Naive thymus-derived CD4-positive, alpha-beta T cell (primary cell): ENCODE results near the gene CAV1. TPM values are rescaled to one million over a fixed set of nuclear protein-coding genes. Genes with fewer than 3 reads are reported as not detected.

Experiments
- ATAC-seq: fragments of 150-1000 bp; cut with Tn5 transposase; 2 replicates; pipeline ENCODE4 v1.10.0; 2021; ENCODE audit warnings: mild to moderate bottlenecking, moderate library complexity
- CTCF ChIA-PET: fragments of 350-600 bp; sonication (Branson Sonifier 250); formaldehyde crosslinking; loops from one replicate; lab custom pipeline; 2021; ENCODE audit warnings: antibody characterized with exemption; lab: Charles Lee
- POLR2A ChIA-PET: fragments of 350-600 bp; sonication (Branson Sonifier 250); formaldehyde crosslinking; loops from one replicate; lab custom pipeline; 2021; ENCODE audit warnings: antibody characterized with exemption, inconsistent platforms; lab: Charles Lee
- DNase-seq, 9 donors: peaks; one replicate each; pipeline versions ENCODE4 v3.0.0 to v3.0.0-alpha.2; 2020 to 2022; ENCODE audit warnings: mixed read lengths in 1 of 9
- H3K27ac ChIP-seq: one replicate; pipeline ENCODE4 v1.7.0; 2013; ENCODE audit warnings: mild to moderate bottlenecking, low read depth, low read length, moderate library complexity
- H3K27me3 ChIP-seq, 2 donors: one replicate each; pipeline ENCODE4 v1.7.0; 2013; ENCODE audit warnings: low read length in 2 of 2, mild to moderate bottlenecking in 2 of 2, moderate library complexity in 2 of 2; ENCODE audit not compliant: control insufficient read depth in 2 of 2, insufficient read depth in 2 of 2
- H3K36me3 ChIP-seq, 3 experiments: 1 replicate in 2 of 3; 2 replicates in 1 of 3; pipeline ENCODE4 v1.7.0; 2013; ENCODE audit warnings: low read length in 3 of 3, mild to moderate bottlenecking in 3 of 3, moderate library complexity in 1 of 3; ENCODE audit not compliant: insufficient read depth in 3 of 3, control insufficient read depth in 2 of 3
- H3K4me1 ChIP-seq, 2 donors: one replicate each; pipeline ENCODE4 v1.7.0; 2013; ENCODE audit warnings: low read length in 2 of 2, mild to moderate bottlenecking in 2 of 2, moderate library complexity in 1 of 2; ENCODE audit not compliant: control insufficient read depth in 2 of 2, insufficient read depth in 2 of 2
- H3K4me3 ChIP-seq: 2 replicates; pipeline ENCODE4 v1.7.0; 2013; ENCODE audit warnings: mild to moderate bottlenecking, low read length
- H3K9me3 ChIP-seq, 3 experiments: 1 replicate in 2 of 3; 2 replicates in 1 of 3; pipeline ENCODE4 v1.7.0; 2013; ENCODE audit warnings: low read length in 3 of 3; ENCODE audit not compliant: control insufficient read depth in 2 of 3
- H3K27ac Mint-ChIP-seq, 9 donors: one replicate each; pipeline ENCODE4 v1.8.0; 2020 to 2022; ENCODE audit warnings: mixed read lengths in 9 of 9, mild to moderate bottlenecking in 8 of 9, moderate library complexity in 5 of 9, inconsistent platforms in 2 of 9
- H3K27me3 Mint-ChIP-seq, 5 donors: one replicate each; pipeline ENCODE4 v1.8.0; 2021 to 2022; ENCODE audit warnings: mixed read lengths in 5 of 5, mild to moderate bottlenecking in 1 of 5
- H3K36me3 Mint-ChIP-seq, 5 donors: one replicate each; pipeline ENCODE4 v1.8.0; 2020 to 2022; ENCODE audit warnings: mixed read lengths in 5 of 5, mild to moderate bottlenecking in 3 of 5, inconsistent platforms in 1 of 5
- H3K4me1 Mint-ChIP-seq, 7 donors: one replicate each; pipeline ENCODE4 v1.8.0; 2020 to 2022; ENCODE audit warnings: mixed read lengths in 7 of 7, mild to moderate bottlenecking in 3 of 7, inconsistent platforms in 1 of 7
- H3K4me3 Mint-ChIP-seq, 10 donors: one replicate each; pipeline ENCODE4 v1.8.0; 2020 to 2022; ENCODE audit warnings: mild to moderate bottlenecking in 10 of 10, mixed read lengths in 10 of 10, moderate library complexity in 6 of 10, inconsistent platforms in 2 of 10
- H3K9me3 Mint-ChIP-seq, 11 donors: one replicate each; pipeline ENCODE4 v1.8.0; 2020 to 2022; ENCODE audit warnings: mixed read lengths in 11 of 11, mild to moderate bottlenecking in 4 of 11, inconsistent platforms in 1 of 11, moderate library complexity in 1 of 11
- intact Hi-C, 2 donors: fragments of 100-400 bp; cut with micrococcal nuclease; formaldehyde crosslinking; loops; one replicate each; pipeline ENCODE4 v1.15.1; 2023
- polyA plus RNA-seq, 2 donors: library from polyadenylated mRNA; unstranded; fragments of 300-500 nt; fragmentation: Illumina TruSeq; gene quantifications; one replicate each; pipeline ENCODE4 v1.2.3, GENCODE V29; 2021
- total RNA-seq, 6 experiments: library from RNA in 5 of 6; stranded (reverse) in 5 of 6; gene quantifications; 1 replicate in 5 of 6; 2 replicates in 1 of 6; pipeline ENCODE4 v1.2.3 and lab custom pipeline; 2021 to 2026

The CAV1 gene
- total and polyA plus RNA-seq, 7 experiments from 2014 or later: 0.19 to 0.39 TPM; not detected in 5

DNA sequence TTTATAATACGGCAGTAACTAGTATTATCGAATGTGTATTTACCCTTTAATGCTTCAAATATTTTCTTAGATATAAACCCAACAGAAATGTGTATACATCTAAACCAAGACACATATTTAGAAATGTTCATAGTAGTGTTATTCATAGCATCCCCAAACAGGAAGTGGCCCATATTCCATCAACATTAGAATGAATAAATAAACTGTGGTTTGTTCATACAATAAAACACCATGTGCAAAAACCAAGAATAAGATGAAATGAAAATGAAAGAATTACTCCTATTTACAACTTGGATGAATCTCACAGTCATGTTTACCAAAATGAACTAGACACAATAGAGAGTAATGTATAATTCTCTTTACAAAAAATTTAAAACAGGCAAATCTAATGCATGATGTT is 34.5 kb upstream of the CAV1 start:
- H3K4me3 Mint-ChIP-seq: no peak overlapping the region
- DNase-seq (no peak), ATAC-seq (no peak)
- peaks cover 23 to 47% (median 35%) of the 10 kb centered on the region in 5 donors for H3K27me3 Mint-ChIP-seq
- Histone ChIP-seq H3K36me3 (no peaks in the 10 kb centered on the region), H3K4me3 (no peak overlapping the region), H3K27ac (no peak overlapping the region), H3K27me3 (no peaks in the 10 kb centered on the region), H3K4me1 (no peaks in the 10 kb centered on the region), H3K9me3 (no peaks in the 10 kb centered on the region)
- peaks cover 0 to 2% (median 0%) of the 10 kb centered on the region in 11 donors for H3K9me3 Mint-ChIP-seq
- H3K27ac Mint-ChIP-seq: no peak overlapping the region
- no peaks in the 10 kb centered on the region for H3K36me3 Mint-ChIP-seq
- intact Hi-C loops: no loop called here
- ChIA-PET POLR2A (no interaction called here), CTCF (no interaction called here)
- no peaks in the 10 kb centered on the region for H3K4me1 Mint-ChIP-seq

DNA sequence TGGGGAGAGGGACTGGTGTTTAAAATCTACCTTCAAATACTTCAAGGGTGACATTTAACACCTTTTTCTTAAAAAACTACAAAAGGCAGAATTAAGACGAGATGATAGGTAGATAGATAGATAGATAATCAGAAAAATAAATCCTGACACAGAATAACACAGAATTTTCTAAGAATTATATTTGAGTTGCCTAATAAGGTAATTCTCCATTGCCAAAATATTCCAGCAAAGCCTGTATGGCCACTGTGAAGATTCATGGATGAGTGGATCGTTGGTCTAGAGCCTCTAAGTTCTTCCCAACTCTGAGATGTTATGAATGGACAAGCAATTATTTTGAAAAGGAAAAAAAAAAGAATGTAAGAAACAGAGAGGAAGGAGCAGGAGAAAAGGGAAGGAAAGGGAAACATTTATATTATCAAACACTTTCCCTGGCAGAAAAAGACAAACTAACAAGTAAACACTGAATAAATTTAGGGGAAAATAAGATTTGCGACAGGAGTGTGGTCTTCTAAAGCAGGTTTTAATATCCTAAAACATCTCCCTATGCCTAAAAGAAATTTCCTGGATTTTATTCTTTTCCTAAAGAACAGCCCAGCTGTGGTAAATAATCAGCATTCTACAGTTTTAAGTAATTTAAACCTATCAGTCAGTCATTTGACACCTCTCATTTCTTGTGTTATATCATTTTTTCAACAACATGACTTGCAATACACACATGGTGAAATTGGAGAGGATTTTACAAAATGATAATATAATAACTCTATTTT is 32.8 kb upstream of the CAV1 start:
- intact Hi-C loops: no loop called here
- Histone ChIP-seq H3K9me3 (no peaks in the 10 kb centered on the region), H3K36me3 (no peaks in the 10 kb centered on the region), H3K4me1 (no peaks in the 10 kb centered on the region), H3K27ac (no peak overlapping the region), H3K27me3 (no peaks in the 10 kb centered on the region), H3K4me3 (no peak overlapping the region)
- Mint-ChIP-seq H3K27me3 (peaks cover 33 to 47% (median 38%) of the 10 kb centered on the region in 5 donors), H3K4me3 (no peak overlapping the region), H3K36me3 (peaks cover 0 to 2% (median 0%) of the 10 kb centered on the region in 5 donors), H3K27ac (no peak overlapping the region), H3K9me3 (peaks cover 0 to 4% (median 0%) of the 10 kb centered on the region in 11 donors), H3K4me1 (no peaks in the 10 kb centered on the region)
- ATAC-seq (no peak), DNase-seq (no peak)
- POLR2A ChIA-PET: no interaction called here
- CTCF ChIA-PET: no interaction called here

DNA sequence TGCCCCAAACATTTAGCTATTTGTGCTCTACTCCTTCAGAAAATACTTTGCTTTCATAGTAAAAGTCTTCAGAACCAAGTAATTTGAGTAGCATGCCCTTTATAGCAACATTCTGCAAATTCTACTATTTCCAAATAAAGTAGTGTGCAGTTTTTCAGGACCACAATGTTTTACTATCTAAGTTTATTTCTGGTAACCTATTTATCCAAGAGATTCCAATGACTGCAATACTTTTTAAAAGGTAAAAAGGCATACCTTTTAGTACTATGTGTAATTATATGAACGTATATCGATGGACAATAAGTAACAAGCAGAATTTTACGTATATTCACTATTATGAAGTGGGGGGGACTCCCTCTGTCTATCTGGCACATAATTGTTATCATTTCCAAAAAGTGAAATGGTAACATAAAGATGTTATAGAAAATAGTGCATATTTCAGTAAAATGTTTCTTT is 32.2 kb upstream of the CAV1 start:
- intact Hi-C loops: no loop called here
- DNase-seq: no peak
- peaks cover 0 to 2% (median 0%) of the 10 kb centered on the region in 5 donors for H3K36me3 Mint-ChIP-seq
- CTCF ChIA-PET: no interaction called here
- no peak for ATAC-seq
- no peak overlapping the region for H3K27ac Mint-ChIP-seq
- Histone ChIP-seq H3K4me3 (no peak overlapping the region), H3K27ac (no peak overlapping the region), H3K27me3 (no peaks in the 10 kb centered on the region), H3K36me3 (no peaks in the 10 kb centered on the region), H3K9me3 (no peaks in the 10 kb centered on the region), H3K4me1 (no peaks in the 10 kb centered on the region)
- H3K4me1 Mint-ChIP-seq: no peaks in the 10 kb centered on the region
- peaks cover 0 to 4% (median 0%) of the 10 kb centered on the region in 11 donors for H3K9me3 Mint-ChIP-seq
- H3K4me3 Mint-ChIP-seq: no peak overlapping the region
- H3K27me3 Mint-ChIP-seq: peaks cover 37 to 48% (median 42%) of the 10 kb centered on the region in 5 donors
- POLR2A ChIA-PET: no interaction called here

DNA sequence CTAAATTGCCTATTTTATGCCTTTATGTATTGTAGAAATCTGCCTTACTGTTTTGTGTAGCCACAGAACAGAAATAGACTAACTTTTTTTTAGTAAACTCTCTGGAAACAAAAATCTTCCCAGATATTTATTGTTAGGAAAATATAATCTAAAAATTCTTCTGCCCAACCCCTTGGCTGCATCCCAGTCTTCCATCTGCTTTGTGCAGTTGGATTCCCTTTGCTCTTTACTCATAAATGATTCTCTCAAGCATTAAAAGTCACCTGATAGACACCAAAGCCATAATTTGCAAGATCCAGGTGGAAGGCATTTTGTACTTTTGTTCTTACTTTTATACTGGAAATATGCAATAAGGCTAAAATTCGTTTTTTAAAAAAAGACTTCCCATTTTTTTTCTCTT is 31.4 kb upstream of the CAV1 start:
- H3K27ac Mint-ChIP-seq: no peak overlapping the region
- peaks cover 0 to 3% (median 0%) of the 10 kb centered on the region in 7 donors for H3K4me1 Mint-ChIP-seq
- Histone ChIP-seq H3K4me1 (no peaks in the 10 kb centered on the region), H3K9me3 (no peaks in the 10 kb centered on the region), H3K4me3 (no peak overlapping the region), H3K27me3 (no peaks in the 10 kb centered on the region), H3K27ac (no peak overlapping the region), H3K36me3 (no peaks in the 10 kb centered on the region)
- intact Hi-C loops: no loop called here
- ChIA-PET POLR2A (no interaction called here), CTCF (no interaction called here)
- no peak overlapping the region for H3K4me3 Mint-ChIP-seq
- ATAC-seq (no peak), DNase-seq (no peak)
- peaks cover 0 to 4% (median 0%) of the 10 kb centered on the region in 11 donors for H3K9me3 Mint-ChIP-seq
- H3K36me3 Mint-ChIP-seq: peaks cover 0 to 2% (median 0%) of the 10 kb centered on the region in 5 donors
- H3K27me3 Mint-ChIP-seq: peaks cover 45 to 56% (median 49%) of the 10 kb centered on the region in 5 donors

DNA sequence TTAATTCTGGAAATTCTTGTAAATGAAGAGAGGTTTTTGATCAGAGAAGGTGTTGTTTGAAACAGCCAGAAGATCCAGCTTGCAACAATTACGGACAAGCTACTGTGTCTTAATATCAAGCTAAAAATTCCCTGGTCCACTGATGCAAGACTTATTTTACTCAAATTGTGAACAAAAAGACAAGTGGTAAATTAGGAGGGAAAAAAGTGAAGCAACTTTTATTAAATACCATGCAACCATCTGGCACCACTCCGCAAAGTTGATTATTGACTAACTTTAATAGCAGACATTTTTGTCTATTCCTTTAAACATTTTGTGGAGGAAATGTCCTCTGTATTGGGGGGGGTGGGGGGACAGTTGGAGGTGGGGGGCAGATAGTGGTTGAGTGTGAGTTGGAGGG is 30.4 kb upstream of the CAV1 start:
- no peaks in the 10 kb centered on the region for H3K36me3 ChIP-seq
- Mint-ChIP-seq H3K4me3 (no peak overlapping the region), H3K9me3 (peaks cover 0 to 4% (median 0%) of the 10 kb centered on the region in 11 donors), H3K27me3 (peaks cover 50 to 63% (median 54%) of the 10 kb centered on the region in 5 donors), H3K36me3 (peaks cover 0 to 3% (median 0%) of the 10 kb centered on the region in 5 donors), H3K27ac (no peak overlapping the region), H3K4me1 (peaks cover 0 to 4% (median 0%) of the 10 kb centered on the region in 7 donors)
- CTCF ChIA-PET: no interaction called here
- DNase-seq: no peak
- H3K9me3 ChIP-seq: no peaks in the 10 kb centered on the region
- no peaks in the 10 kb centered on the region for H3K4me1 ChIP-seq
- ATAC-seq: no peak
- H3K27ac ChIP-seq: no peak overlapping the region
- H3K4me3 ChIP-seq: no peak overlapping the region
- no peaks in the 10 kb centered on the region for H3K27me3 ChIP-seq
- POLR2A ChIA-PET: no interaction called here
- intact Hi-C loops: no loop called here

DNA sequence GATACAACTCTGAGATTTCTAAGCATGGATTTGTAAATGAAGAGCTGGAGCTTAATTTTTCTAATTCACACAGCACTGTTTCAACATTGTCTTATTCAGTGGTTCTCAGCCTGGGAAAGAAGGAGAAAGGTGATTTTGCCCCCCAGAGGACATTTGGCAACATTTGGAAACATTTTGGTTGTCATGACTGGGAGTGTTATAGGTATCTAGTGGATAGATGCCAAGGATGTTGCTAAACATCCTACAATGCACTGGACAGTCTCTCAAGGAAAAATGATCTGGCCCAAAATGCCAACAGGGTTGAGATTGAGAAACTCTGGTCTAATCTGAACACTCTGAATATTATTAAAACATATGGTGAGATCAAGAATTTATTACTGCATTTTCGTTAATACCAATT is 29.1 kb upstream of the CAV1 start:
- H3K27ac ChIP-seq: no peak overlapping the region
- H3K36me3 Mint-ChIP-seq: peaks cover 0 to 4% (median 0%) of the 10 kb centered on the region in 5 donors
- H3K4me1 ChIP-seq: peaks cover 0 to 10% of the 10 kb centered on the region in 2 donors
- H3K9me3 ChIP-seq: no peaks in the 10 kb centered on the region
- no peak overlapping the region for H3K4me3 ChIP-seq
- peaks cover 7 to 8% of the 10 kb centered on the region in 2 donors for H3K27me3 ChIP-seq
- no peak overlapping the region for H3K4me3 Mint-ChIP-seq
- DNase-seq (no peak), ATAC-seq (no peak)
- H3K9me3 Mint-ChIP-seq: peaks cover 0 to 4% (median 0%) of the 10 kb centered on the region in 11 donors
- peaks cover 54 to 66% (median 55%) of the 10 kb centered on the region in 5 donors for H3K27me3 Mint-ChIP-seq
- intact Hi-C loops: no loop called here
- H3K36me3 ChIP-seq: no peaks in the 10 kb centered on the region
- CTCF ChIA-PET: no interaction called here
- H3K4me1 Mint-ChIP-seq: peaks cover 7 to 12% (median 8%) of the 10 kb centered on the region in 7 donors
- POLR2A ChIA-PET: no interaction called here
- no peak overlapping the region for H3K27ac Mint-ChIP-seq
